ENCODE measurements around the gene MTRF1L.

Gene MTRF1L

DNA sequence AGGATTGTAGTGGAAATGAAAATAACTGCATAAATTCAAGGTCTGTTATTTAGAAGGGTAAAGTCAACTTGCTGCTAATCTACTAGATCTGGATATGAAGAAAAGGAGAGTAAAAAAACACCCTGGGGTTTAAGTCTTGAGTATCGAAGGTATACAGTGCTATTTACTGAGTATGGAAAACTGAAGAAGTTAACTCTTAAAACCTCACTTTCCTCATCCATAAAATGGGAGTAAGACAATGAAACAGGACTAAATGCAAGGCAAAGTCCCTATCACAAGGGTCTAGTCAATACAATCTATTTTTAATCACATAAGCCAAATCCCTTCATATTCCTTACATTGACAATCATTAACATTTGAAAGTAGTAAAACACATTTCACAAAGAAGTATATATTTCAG, 21.9 kb downstream of the MTRF1L start:
- CTCF ChIA-PET: no interaction called here
- TF ChIP-seq SP1 (IDR thresholded peaks at IDR 0.05) (no peak), SUZ12 (IDR thresholded peaks at IDR 0.05) (no peak), FOXA1 (IDR thresholded peaks at IDR 0.05) (no peak), FOXK2 (IDR thresholded peaks at IDR 0.05) (no peak), L3MBTL2 (conservative IDR thresholded peaks at IDR 0.05) (no peak), ARNT (IDR thresholded peaks at IDR 0.05) (no peak), ELF4 (IDR thresholded peaks at IDR 0.05) (no peak), ZNF384 (IDR thresholded peaks at IDR 0.05) (no peak)
- POLR2A ChIA-PET: no interaction called here
- no peak for DNase-seq (ENCODE audit: extremely low spot score)

DNA sequence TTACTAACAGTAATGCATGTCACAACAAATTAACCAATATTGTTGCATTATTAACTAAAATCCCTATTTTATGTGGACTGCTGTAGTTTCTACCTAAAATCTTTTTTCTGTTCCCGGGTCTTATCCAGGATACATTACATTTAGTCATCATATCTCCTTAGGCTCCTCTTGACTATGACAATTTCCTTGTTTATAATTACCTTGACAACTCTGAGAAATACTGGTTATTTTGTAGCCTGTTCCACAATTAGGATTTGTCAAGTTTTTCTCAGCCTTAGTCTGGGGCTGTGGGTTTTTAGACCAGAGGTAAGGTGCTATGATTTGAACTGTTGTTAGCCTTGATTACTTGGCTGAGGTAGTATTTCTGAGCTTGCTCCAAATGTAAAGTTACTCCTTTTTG, 23.4 kb downstream of the MTRF1L start:
- DNase-seq (ENCODE audit: extremely low spot score): no peak
- ChIA-PET CTCF (no interaction called here), POLR2A (no interaction called here)
- TF ChIP-seq CTBP1 (IDR thresholded peaks at IDR 0.05; ENCODE audit: borderline replicate concordance): no peak
- TF ChIP-seq SP1 (IDR thresholded peaks at IDR 0.05): no peak
- no peak for TF ChIP-seq SUZ12 (IDR thresholded peaks at IDR 0.05)
- TF ChIP-seq L3MBTL2 (conservative IDR thresholded peaks at IDR 0.05): no peak
- TF ChIP-seq TARDBP (IDR thresholded peaks at IDR 0.05): no peak
- TF ChIP-seq ZNF384 (IDR thresholded peaks at IDR 0.05): no peak
- TF ChIP-seq BHLHE40 (IDR thresholded peaks at IDR 0.05; ENCODE audit: borderline replicate concordance): no peak
- TF ChIP-seq ARNT (IDR thresholded peaks at IDR 0.05): no peak
- no peak for TF ChIP-seq PKNOX1 (IDR thresholded peaks at IDR 0.05)
- TF ChIP-seq NFRKB (IDR thresholded peaks at IDR 0.05): no peak
- TF ChIP-seq FOXA1 (IDR thresholded peaks at IDR 0.05): no peak
- TF ChIP-seq FOXM1 (IDR thresholded peaks at IDR 0.05; ENCODE audit: borderline replicate concordance): no peak
- TF ChIP-seq ELF4 (IDR thresholded peaks at IDR 0.05): no peak
- no peak for TF ChIP-seq LEF1 (IDR thresholded peaks at IDR 0.05; ENCODE audit: borderline replicate concordance)

GRCh38 chr6:152978058-152978457, 24.5 kb downstream of the MTRF1L start:
- ChIA-PET CTCF (interaction anchor here (0.8 kb wide), 1 partner anchor 24 kb away, joined by 3 read pairs; no protein-coding TSS in a partner anchor), POLR2A (no interaction called here)
- DNase-seq (ENCODE audit: extremely low spot score): no peak
- TF ChIP-seq BHLHE40 (IDR thresholded peaks at IDR 0.05; ENCODE audit: borderline replicate concordance) (no peak), FOXK2 (IDR thresholded peaks at IDR 0.05) (no peak), ARNT (IDR thresholded peaks at IDR 0.05) (no peak), ELF4 (IDR thresholded peaks at IDR 0.05) (no peak)

- ChIA-PET POLR2A (no interaction called here), CTCF (interaction anchor here (0.8 kb wide), 1 partner anchor 23 kb away, joined by 3 read pairs; no protein-coding TSS in a partner anchor)
- TF ChIP-seq SUZ12 (IDR thresholded peaks at IDR 0.05) (no peak), BHLHE40 (IDR thresholded peaks at IDR 0.05; ENCODE audit: borderline replicate concordance) (no peak), TARDBP (IDR thresholded peaks at IDR 0.05) (no peak), ARNT (IDR thresholded peaks at IDR 0.05) (no peak), SP1 (IDR thresholded peaks at IDR 0.05) (no peak), FOXK2 (IDR thresholded peaks at IDR 0.05) (no peak), FOXM1 (IDR thresholded peaks at IDR 0.05; ENCODE audit: borderline replicate concordance) (no peak), ZNF384 (IDR thresholded peaks at IDR 0.05) (no peak), ELF4 (IDR thresholded peaks at IDR 0.05) (no peak)
- no peak for DNase-seq (ENCODE audit: extremely low spot score)
Observed at GRCh38 chr6:152977556-152977955, 25.0 kb downstream of the MTRF1L start.

DNA sequence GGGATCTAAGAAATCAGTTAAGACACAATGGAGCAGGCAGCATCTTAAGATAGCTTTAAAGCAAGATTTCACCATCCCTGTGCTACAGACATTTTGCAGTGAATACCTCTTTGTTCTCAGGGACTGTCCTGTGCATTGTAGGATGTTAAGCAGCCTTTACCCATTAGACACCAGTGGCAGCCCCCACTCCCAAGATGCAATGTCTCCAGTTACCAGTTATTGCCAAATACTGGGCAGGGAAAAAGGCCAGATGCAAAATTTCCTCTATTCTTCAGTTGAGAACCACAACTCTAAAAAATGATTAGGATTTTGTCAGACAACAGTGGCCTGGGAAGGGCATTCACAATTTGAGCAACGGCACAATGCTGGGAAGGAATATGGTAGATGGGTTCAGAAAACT, 25.8 kb downstream of the MTRF1L start:
- POLR2A ChIA-PET: no interaction called here

GRCh38 chr6:152975204-152975915, 27.1 kb downstream of the MTRF1L start:
- ChIA-PET POLR2A (interaction anchor here (2.6 kb wide), 1 partner anchor 8 kb away, joined by 13 read pairs; the partner anchor contains the start of gene FBXO5), CTCF (no interaction called here)
- TF ChIP-seq HDGF (IDR thresholded peaks at IDR 0.05; ENCODE audit: borderline replicate concordance) (no peak), CTBP1 (IDR thresholded peaks at IDR 0.05; ENCODE audit: borderline replicate concordance) (no peak), FOXM1 (IDR thresholded peaks at IDR 0.05; ENCODE audit: borderline replicate concordance) (no peak), ARNT (IDR thresholded peaks at IDR 0.05) (no peak), SUZ12 (IDR thresholded peaks at IDR 0.05) (no peak), ZNF384 (IDR thresholded peaks at IDR 0.05) (no peak), LEF1 (IDR thresholded peaks at IDR 0.05; ENCODE audit: borderline replicate concordance) (no peak), ELF4 (IDR thresholded peaks at IDR 0.05) (no peak), FOXA1 (IDR thresholded peaks at IDR 0.05) (no peak), TARDBP (IDR thresholded peaks at IDR 0.05) (no peak), FOXK2 (IDR thresholded peaks at IDR 0.05) (no peak)
- no peak for DNase-seq (ENCODE audit: extremely low spot score)

More for the DNA sequence above, 25.8 kb downstream of the MTRF1L start:
- CTCF ChIA-PET: no interaction called here
- no peak for TF ChIP-seq FOXK2 (IDR thresholded peaks at IDR 0.05)
- no peak for TF ChIP-seq LEF1 (IDR thresholded peaks at IDR 0.05; ENCODE audit: borderline replicate concordance)
- TF ChIP-seq NFRKB (IDR thresholded peaks at IDR 0.05): no peak
- TF ChIP-seq L3MBTL2 (conservative IDR thresholded peaks at IDR 0.05): no peak
- no peak for TF ChIP-seq TARDBP (IDR thresholded peaks at IDR 0.05)
- TF ChIP-seq BHLHE40 (IDR thresholded peaks at IDR 0.05; ENCODE audit: borderline replicate concordance): no peak
- TF ChIP-seq HDGF (IDR thresholded peaks at IDR 0.05; ENCODE audit: borderline replicate concordance): no peak
- TF ChIP-seq PKNOX1 (IDR thresholded peaks at IDR 0.05): no peak
- DNase-seq (ENCODE audit: extremely low spot score): no peak

GRCh38 chr6:152973916-152974315, 28.6 kb downstream of the MTRF1L start:
- POLR2A ChIA-PET: interaction anchor here (2.6 kb wide), 1 partner anchor 9 kb away, joined by 13 read pairs; the partner anchor contains the start of gene FBXO5
- no peak for DNase-seq (ENCODE audit: extremely low spot score)
- CTCF ChIA-PET: no interaction called here
- no peak for TF ChIP-seq ZNF384 (IDR thresholded peaks at IDR 0.05)
- TF ChIP-seq TARDBP (IDR thresholded peaks at IDR 0.05): no peak
- TF ChIP-seq FOXK2 (IDR thresholded peaks at IDR 0.05): no peak
